Epithelial cell of prostate (primary cell): ENCODE results near the gene FKBP3.
"Not testable (repeated sequence)": the region's sequence is repeated elsewhere in the genome, so short reads cannot be mapped to it uniquely, and the experiment has no call there.

Source experiments
- DNase-seq: peaks from one replicate; pipeline ENCODE4 v3.0.0-alpha.2; 2011; ENCODE audit warnings: low read depth, low spot score
- H3K27ac ChIP-seq: fragments of 450-650 bp; 2 replicates; pipeline ENCODE4 v1.5.1; 2017; ENCODE audit warnings: mild to moderate bottlenecking

The FKBP3 gene

DNA sequence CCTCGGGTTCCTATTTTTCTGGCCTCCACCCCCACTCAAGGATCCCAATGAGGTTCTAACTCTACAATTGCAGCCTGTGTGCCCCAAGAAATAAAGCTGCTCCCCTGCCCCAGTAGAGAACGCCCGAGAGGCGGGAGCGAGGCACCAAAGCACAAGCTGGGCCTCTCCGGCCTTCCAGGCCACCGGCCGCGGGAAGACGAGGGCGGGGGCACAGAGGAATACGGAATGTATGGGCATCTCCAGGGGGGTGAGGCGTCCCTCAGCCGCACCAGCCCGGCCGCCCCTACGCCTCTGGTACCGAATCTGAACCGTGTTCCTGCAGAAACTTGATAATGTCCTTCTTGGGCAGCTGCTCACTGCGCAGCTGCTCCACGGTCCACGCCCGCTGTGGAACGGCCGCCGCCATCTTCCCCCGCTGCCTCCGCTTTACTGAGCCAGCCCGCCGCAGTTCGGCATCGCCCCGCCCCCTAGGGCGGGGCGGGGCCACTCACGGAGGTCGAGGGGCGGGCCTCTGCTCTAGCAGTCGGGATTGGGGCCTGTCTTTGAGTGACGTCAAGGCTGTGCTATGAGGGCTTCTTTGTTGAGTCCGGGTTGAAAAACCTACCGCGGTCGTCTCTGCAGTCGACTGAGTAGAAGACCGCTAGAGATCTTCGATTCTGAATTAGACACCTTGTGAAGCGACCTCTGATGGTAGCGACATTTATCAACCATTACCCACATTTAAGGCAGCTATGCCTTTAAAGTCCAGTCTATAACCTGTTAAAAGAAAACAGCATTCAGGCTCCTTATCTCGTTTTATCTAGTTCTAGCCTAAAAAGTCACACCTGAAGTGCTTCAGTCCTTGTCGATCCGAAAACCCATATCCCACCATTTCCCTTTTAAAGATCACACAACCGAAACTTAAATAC, at the start of gene FKBP3:
Gene FKBP3, minus strand, starts transcription at position 431 of the 908 bp plus-strand sequence. Its CDS starts 25 bp downstream, at position 406.
- peak; percentile 95 for DNase-seq

DNA sequence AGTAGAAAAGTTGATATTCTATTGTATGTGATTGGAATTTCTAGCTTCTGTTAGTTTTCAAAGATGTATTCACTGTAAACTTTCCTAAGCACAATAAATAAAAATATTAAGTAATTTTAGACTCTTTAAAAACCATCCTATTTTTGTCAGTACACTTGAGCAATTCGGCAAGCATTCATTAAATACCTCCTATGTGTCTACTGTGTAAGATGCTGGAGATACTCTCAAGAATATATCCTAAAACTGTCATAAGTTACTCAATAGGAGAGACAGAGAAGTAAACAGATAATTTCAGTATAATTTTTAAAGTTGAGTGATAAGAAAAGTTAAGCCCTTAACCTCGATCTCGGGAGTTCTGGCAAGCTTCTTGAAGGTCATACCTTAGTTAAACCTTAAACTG, 47.5 kb upstream of the FKBP3 start:
- no peak overlapping the region for H3K27ac ChIP-seq
- DNase-seq, result no peak

More for the DNA sequence above, at the start of gene FKBP3:
- peak within 1 kb of the TSS; percentile 79 for H3K27ac ChIP-seq

GRCh38 chr14:45181329-45181728, 47.0 kb upstream of the FKBP3 start:
- no peak overlapping the region for H3K27ac ChIP-seq
- DNase-seq, result no peak

DNA sequence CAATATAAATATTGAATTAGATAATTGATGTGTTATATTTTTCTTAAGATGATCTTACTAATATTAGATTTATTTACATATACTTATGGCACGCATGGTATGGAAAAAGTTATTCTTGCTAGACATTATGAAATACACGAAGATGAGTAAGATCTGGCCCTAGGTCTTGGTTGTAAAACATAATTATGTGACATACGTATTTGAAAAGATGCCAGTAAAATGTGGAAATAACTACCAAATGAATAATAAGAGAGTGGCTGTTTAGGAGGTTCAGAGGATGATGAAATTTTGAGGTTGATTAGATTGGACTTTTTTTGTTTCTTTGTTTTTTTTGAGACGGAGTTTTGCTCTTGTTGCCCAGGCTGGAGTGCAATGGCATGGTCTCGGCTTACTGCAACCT, 42.8 kb upstream of the FKBP3 start:
- H3K27ac ChIP-seq, result peak overlapping the region; percentile 74
- peak; percentile 26 for DNase-seq

DNA sequence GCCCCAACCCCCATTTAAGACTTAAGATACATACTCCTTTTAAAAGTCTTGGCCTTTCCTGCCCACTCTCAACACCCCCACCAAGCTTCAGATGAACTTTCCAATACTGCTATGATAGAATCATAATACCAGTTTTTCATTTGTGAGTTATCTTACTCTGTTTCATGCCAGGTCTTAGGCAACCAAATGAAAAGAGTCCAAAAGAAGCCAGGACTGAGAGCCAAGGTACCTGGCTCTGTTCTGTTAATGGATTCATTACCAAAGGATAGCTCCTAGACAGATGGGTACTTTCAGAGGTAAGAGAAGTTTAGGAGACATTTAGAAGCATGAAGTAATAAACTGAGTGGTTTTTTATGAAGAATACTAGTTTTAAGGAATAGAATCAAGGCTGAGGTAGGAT, 35.6 kb upstream of the FKBP3 start:
- no peak for DNase-seq
- H3K27ac ChIP-seq, result no peak overlapping the region

DNA sequence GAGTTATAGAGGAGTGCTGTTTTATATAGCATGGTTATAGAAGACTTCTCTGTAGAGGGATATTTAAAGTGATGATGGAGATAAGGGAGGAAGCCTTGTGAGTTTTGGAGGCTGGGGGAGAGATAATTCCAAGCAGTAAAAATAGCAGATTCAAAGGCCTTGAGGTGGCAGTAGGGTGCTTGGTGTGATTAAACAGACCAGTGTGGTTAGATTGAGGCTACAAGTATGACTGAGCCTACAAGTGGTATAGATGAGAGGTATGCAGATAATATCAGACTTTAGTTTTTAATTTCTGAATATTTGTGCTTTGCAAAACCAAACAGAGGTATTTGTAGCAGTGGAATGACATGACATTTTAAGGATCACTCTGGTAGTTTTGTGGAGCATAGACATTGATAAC, 21.8 kb upstream of the FKBP3 start:
- no peak for DNase-seq
- H3K27ac ChIP-seq, result no peak overlapping the region

DNA sequence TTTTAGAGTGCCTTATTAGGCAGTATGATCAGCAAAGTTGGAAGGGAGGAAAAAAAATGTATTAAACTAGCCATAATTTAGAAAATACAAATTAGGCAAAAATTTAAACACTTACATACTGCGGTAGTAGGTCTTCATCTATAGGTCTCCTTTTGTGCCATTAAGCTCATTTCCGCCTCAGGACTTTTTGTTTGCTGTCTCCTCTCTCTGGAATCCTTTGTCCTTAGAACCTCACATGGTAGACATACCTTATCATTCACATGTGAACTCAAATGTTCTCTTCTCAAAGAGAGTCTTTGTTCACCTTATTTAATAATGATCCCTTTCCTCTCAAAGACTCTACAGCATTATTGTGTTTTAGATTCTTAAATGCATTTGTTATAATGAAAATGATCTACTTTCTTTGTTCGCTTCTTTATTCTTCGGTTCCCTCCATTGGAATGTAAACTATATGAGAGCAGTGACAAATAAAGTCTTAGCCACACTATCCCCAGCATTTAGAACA, 16.2 kb upstream of the FKBP3 start:
- DNase-seq, result no peak
- H3K27ac ChIP-seq, result no peak overlapping the region

DNA sequence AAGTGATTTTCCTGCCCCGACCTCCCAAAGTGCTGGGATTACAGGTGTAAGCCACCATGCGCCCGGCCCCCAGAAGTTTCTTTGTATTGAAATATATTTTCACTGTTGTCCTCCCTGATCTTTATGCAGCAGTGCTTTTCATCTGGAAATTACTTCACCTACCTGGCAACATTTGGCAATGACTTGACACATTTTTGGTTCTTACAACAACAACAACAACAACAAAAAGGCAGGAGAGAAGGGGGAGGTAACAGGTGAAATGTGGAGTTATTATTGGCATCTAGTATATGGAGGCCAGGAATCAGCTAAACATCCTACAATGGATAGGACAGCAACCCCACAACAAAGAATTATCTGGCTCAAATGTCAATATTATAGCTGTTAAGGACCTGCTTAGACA, 15.3 kb upstream of the FKBP3 start:
- DNase-seq, result no peak
- no peak overlapping the region for H3K27ac ChIP-seq

GRCh38 chr14:45145214-45145613, 10.9 kb upstream of the FKBP3 start:
- H3K27ac ChIP-seq, result no peak overlapping the region
- no peak for DNase-seq

GRCh38 chr14:45144658-45145057, 10.4 kb upstream of the FKBP3 start:
- H3K27ac ChIP-seq, result no peak overlapping the region
- DNase-seq, result no peak

- not testable (repeated sequence) for H3K27ac ChIP-seq, DNase-seq
Observed at GRCh38 chr14:45142083-45142482, 7.8 kb upstream of the FKBP3 start.

DNA sequence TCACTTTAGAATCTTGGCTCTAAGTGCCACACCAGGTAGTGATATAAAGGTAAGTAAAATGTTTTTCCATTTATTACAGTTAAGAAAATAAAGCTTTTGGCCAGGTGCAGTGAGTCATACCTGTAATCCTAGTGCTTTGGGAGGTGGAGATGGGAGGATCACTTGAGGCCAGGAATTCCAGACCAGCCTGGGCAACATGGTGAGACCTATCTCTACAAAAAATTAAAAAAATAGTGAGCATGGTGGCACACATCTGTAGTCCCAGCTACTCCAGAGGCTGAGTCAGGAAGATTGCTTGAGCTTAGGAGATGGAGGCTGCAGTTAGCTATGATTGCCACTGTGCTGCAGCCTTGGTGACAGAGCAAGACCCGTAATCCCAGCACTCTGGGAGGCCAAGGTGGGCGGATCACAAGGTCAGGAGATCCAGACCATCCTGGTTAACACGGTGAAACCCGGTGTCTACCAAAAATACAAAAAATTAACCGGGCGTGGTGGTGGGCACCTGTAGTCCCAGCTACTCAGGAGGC, 6.4 kb upstream of the FKBP3 start:
- no peak for DNase-seq

GRCh38 chr14:45136399-45136798, 2.1 kb upstream of the FKBP3 start:
- no peak for DNase-seq
- H3K27ac ChIP-seq, result peak overlapping the region; percentile 79

More for the DNA sequence above, 6.4 kb upstream of the FKBP3 start:
- H3K27ac ChIP-seq, result no peak overlapping the region

DNA sequence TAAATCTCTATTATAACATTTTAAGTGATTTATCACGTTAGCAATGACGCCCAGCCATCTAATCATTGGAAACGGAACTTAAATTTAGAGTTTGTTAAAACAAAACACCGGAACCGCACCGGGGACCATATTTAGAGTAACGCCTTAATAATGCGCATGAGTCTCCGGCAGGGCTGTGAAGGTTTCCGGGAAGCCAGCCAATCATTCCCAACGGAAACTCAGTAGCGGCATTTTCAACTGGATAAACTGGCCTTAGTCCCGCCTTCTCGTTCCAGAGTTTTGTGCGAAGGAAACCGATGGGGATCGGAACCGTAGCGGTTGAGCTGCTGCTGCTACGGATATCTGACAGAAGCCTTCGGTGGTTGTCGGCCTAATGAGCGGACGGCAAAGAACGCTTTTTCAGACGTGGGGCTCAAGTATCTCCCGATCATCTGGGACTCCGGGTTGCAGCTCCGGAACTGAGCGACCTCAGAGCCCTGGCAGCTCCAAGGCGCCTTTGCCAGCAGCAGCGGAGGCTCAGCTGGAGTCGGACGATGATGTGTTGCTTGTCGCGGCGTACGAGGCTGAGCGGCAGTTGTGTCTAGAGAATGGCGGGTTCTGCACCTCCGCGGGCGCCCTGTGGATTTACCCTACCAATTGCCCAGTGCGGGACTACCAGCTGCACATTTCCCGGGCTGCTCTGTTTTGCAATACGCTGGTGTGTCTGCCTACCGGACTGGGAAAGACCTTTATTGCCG, 1.5 kb upstream of the FKBP3 start, which contains the start of gene FANCM:
Gene FANCM, plus strand, starts transcription at position 272 of the 737 bp plus-strand sequence. Its CDS starts 102 bp downstream, at position 374.
- H3K27ac ChIP-seq, result peak within 1 kb of the TSS; percentile 79
- DNase-seq, result peak; percentile 91

DNA sequence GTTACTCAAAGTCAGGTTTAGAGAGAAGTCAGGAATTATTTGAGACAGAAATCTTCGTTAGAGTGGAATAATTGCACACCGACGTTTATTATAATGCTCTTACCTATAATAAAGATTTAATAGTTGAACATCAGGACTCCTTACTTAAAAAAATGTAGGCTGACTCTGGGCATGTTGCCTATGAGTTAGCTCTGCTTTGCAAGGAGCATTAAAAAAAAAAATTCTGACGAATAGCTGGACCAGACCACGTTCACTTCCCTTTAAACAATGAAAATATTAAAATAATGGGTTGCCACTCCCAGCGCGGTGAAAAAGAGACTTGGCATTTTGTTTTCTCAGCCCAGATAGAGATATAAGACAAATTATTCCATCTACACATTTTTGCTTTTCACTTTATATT, 875 bp upstream of the FKBP3 start:
- H3K27ac ChIP-seq, result peak overlapping the region; percentile 79
- DNase-seq, result no peak

GRCh38 chr14:45133683-45134050, 614 bp downstream of the FKBP3 start:
- no peak for DNase-seq
- H3K27ac ChIP-seq, result peak overlapping the region; percentile 79

DNA sequence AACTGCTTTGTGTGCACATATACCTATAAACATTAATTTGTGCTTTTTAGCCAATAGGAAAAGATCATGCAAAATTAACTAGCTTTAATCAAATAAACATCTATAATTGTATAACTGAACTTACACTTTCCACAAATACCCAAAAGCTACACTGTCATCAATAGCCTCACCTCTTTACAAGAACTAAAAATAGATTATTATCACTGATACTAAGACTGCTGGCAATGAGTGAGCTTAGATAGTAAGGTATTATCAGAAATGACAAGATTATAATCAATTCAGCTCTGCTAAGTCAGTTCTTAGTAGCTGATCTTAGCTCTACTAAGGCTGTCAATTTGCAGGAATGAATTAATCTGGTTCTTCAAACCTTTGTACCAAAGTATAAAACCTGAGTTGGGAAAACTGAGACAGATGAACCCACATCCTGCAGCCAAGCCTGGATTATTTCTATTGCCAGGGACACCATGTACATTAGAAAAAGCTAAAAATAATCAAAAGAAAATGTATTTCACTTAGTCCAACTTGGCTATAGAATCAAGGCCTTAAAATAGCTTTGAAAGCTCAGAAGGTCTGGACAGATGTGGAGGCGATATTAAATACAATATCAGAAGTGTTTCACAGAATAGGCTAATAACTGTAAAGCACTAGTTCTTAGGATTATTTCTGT, 5.2 kb downstream of the FKBP3 start:
- H3K27ac ChIP-seq, result no peak overlapping the region
- DNase-seq, result no peak

- H3K27ac ChIP-seq, result no peak overlapping the region
- no peak for DNase-seq
Observed at GRCh38 chr14:45125754-45126153, 8.5 kb downstream of the FKBP3 start.

GRCh38 chr14:45123271-45123670, 11.0 kb downstream of the FKBP3 start:
- H3K27ac ChIP-seq, result no peak overlapping the region
- DNase-seq, result no peak

- H3K27ac ChIP-seq, result no peak overlapping the region
- DNase-seq, result no peak
Observed at GRCh38 chr14:45120096-45120495, 14.2 kb downstream of the FKBP3 start.
